ENCODE results near the gene PTPRT. TPM values are rescaled to one million over a fixed set of nuclear protein-coding genes. Genes with fewer than 3 reads are reported as not detected.

Gene PTPRT
- polyA plus RNA-seq, 2 of the 4 experiments (the other 2 are of a cell fraction) = not detected

DNA sequence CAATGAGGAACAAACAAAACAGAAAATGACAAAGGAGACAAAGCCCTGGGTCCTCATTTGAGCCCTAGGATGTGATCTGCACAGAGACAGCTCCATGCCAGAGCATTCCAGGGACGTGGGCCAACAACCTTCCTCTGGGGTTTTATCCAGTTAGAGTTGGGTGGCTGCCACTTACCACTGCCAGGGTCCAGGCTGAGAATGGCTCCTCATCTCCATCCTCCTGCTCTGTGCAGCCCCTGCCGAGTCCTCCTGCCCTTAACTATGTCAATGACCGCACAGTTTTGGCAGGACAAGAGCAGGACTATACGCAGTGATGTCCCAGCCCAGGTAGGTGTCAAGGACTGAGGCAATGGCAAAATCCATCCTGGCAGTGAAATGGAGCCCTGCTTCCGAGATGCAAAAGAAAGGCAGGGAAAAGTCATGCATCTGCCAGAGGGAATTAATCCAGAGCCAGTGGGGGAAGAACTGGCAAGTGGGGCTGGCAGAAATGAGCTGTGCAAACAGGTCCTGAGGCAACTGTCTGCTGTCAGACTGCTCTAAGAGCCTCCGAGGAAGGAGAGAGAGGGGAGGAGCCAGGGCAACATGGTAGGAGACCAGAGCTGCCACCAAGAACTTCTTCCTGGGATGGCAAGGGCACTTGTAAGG, 449.4 kb downstream of the PTPRT start:
- Histone ChIP-seq H3K4me2 (no peak overlapping the region), H3K27ac (no peak overlapping the region), H3K9me3 (no peaks in the 10 kb centered on the region), H3K4me3 (no peak overlapping the region), H3K4me1 (no peaks in the 10 kb centered on the region)
- CTCF ChIA-PET = no interaction called here
- POLR2A ChIA-PET = no interaction called here
- ATAC-seq = no peak
- no peak for FAIRE-seq
- WGBS (ENCODE audit: missing lambda C conversion rate) = 8% methylated on average over 5 of the region's 6 CpGs
- DNase-seq (ENCODE audit: low read depth in 1 of 2, low spot score in 1 of 2) = no peak
- TF ChIP-seq CBX2 (IDR thresholded peaks at IDR 0.05; ENCODE audit: borderline replicate concordance, low read depth) = no peak
- TF ChIP-seq CHD4 (IDR thresholded peaks at IDR 0.05; ENCODE audit: borderline replicate concordance) = no peak
- TF ChIP-seq, protein P1, sequence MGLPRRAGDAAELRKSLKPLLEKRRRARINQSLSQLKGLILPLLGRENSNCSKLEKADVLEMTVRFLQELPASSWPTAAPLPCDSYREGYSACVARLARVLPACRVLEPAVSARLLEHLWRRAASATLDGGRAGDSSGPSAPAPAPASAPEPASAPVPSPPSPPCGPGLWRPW (IDR thresholded peaks at IDR 0.05) = no peak
- no peak for TF ChIP-seq RFX5 (IDR thresholded peaks at IDR 0.05)
- TF ChIP-seq RAD21 (conservative IDR thresholded peaks at IDR 0.05 in 1 of 2, IDR thresholded peaks at IDR 0.05 in 1 of 2) = no peak
- no peak for TF ChIP-seq HOXB13 (CRISPR knock-in tag; IDR thresholded peaks at IDR 0.05; ENCODE audit: low read depth)
- no peak for TF ChIP-seq GATA3 (IDR thresholded peaks at IDR 0.05; ENCODE audit: borderline replicate concordance)
- TF ChIP-seq NR3C1 (IDR thresholded peaks at IDR 0.05) = no peak
- TF ChIP-seq RARB (CRISPR knock-in tag; IDR thresholded peaks at IDR 0.05) = no peak
- no peak for TF ChIP-seq KDM5A (IDR thresholded peaks at IDR 0.05)
- no peak for TF ChIP-seq CEBPB (IDR thresholded peaks at IDR 0.05)
- no peak for TF ChIP-seq ESRRA (IDR thresholded peaks at IDR 0.05; ENCODE audit: borderline replicate concordance, low read length)
- TF ChIP-seq POLR2A (IDR thresholded peaks at IDR 0.05; ENCODE audit: low read length) = no peak
- TF ChIP-seq JUN (IDR thresholded peaks at IDR 0.05) = no peak
- TF ChIP-seq PHF8 (IDR thresholded peaks at IDR 0.05; ENCODE audit: borderline replicate concordance, low read depth) = no peak
- no peak for TF ChIP-seq KDM1A (IDR thresholded peaks at IDR 0.05; ENCODE audit: low read depth)
- no peak for TF ChIP-seq POLR2AphosphoS2 (conservative IDR thresholded peaks at IDR 0.05; ENCODE audit: low read length)
- TF ChIP-seq, protein P2, sequence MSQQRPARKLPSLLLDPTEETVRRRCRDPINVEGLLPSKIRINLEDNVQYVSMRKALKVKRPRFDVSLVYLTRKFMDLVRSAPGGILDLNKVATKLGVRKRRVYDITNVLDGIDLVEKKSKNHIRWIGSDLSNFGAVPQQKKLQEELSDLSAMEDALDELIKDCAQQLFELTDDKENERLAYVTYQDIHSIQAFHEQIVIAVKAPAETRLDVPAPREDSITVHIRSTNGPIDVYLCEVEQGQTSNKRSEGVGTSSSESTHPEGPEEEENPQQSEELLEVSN (IDR thresholded peaks at IDR 0.05; ENCODE audit: borderline replicate concordance, low read depth) = no peak

DNA sequence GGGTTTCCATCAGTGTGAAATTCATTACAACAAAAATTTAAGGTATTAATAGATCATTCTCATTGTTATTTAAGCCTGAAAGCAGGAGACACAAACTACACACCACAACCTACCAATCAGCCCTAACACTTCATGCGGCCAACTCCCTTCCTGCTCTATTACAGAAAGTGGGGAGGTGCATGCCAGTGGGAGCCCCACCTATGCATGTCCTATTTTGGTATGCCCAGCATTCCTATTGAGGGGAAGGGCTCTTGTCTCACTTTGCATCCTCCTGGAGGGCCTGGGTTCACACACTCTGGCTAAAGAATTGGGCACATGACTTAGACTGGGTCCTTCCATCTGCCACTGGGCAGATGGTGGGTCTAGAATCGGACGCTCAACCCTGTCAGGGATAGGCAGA, 450.0 kb downstream of the PTPRT start:
- POLR2A ChIA-PET = no interaction called here
- FAIRE-seq (no peak), DNase-seq (ENCODE audit: low read depth in 1 of 2, low spot score in 1 of 2) (no peak), ATAC-seq (no peak)
- no peak for TF ChIP-seq CHD2 (IDR thresholded peaks at IDR 0.05; ENCODE audit: low read length, partially characterized antibody)
- no peak for TF ChIP-seq JUNB (IDR thresholded peaks at IDR 0.05)
- TF ChIP-seq, protein P3, sequence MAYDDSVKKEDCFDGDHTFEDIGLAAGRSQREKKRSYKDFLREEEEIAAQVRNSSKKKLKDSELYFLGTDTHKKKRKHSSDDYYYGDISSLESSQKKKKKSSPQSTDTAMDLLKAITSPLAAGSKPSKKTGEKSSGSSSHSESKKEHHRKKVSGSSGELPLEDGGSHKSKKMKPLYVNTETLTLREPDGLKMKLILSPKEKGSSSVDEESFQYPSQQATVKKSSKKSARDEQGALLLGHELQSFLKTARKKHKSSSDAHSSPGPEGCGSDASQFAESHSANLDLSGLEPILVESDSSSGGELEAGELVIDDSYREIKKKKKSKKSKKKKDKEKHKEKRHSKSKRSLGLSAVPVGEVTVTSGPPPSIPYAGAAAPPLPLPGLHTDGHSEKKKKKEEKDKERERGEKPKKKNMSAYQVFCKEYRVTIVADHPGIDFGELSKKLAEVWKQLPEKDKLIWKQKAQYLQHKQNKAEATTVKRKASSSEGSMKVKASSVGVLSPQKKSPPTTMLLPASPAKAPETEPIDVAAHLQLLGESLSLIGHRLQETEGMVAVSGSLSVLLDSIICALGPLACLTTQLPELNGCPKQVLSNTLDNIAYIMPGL (CRISPR knock-in tag; IDR thresholded peaks at IDR 0.05; ENCODE audit: borderline replicate concordance) = no peak
- no peak for TF ChIP-seq ZC3H11A (IDR thresholded peaks at IDR 0.05)
- no peak for TF ChIP-seq CHD4 (IDR thresholded peaks at IDR 0.05; ENCODE audit: borderline replicate concordance)
- TF ChIP-seq REST (IDR thresholded peaks at IDR 0.05) = no peak
- TF ChIP-seq CBX2 (IDR thresholded peaks at IDR 0.05; ENCODE audit: borderline replicate concordance, low read depth) = no peak
- no peak for TF ChIP-seq HDAC2 (IDR thresholded peaks at IDR 0.05)
- no peak for TF ChIP-seq SREBF2 (IDR thresholded peaks at IDR 0.05)
- no peak for TF ChIP-seq RNF2 (IDR thresholded peaks at IDR 0.05; ENCODE audit: borderline replicate concordance, low read depth)
- no peak for TF ChIP-seq RCOR1 (IDR thresholded peaks at IDR 0.05; ENCODE audit: low read depth, low read length)
- TF ChIP-seq NPAS2 (CRISPR knock-in tag; IDR thresholded peaks at IDR 0.05; ENCODE audit: borderline replicate concordance) = no peak
- no peak for TF ChIP-seq FOSB (CRISPR knock-in tag; IDR thresholded peaks at IDR 0.05)
- no peak overlapping the region for H3K4me3 ChIP-seq
- no peaks in the 10 kb centered on the region for H3K9me3 ChIP-seq
- H3K4me1 ChIP-seq = no peaks in the 10 kb centered on the region
- no peak overlapping the region for H3K27ac ChIP-seq
- 0% methylated on average over 3 of the region's 3 CpGs for WGBS (ENCODE audit: missing lambda C conversion rate)
- CTCF ChIA-PET = no interaction called here
- H3K4me2 ChIP-seq = no peak overlapping the region

All from A549 (cell line).